Left ventricle myocardium inferior (tissue), 1 donor: ENCODE data around the gene PDE3B. TPM values are rescaled to one million over a fixed set of nuclear protein-coding genes. Genes with fewer than 3 reads are reported as not detected.

Source experiments
- DNase-seq: peaks from one replicate; pipeline ENCODE4 v3.0.0-alpha.2; 2020
- H3K27ac ChIP-seq: fragments of 200-600 bp; replicated peaks from 2 replicates; pipeline ENCODE4 v1.8.0; 2021
- H3K27me3 ChIP-seq: fragments of 200-600 bp; 2 replicates; pipeline ENCODE4 v1.8.0; 2021; ENCODE audit warnings: low read depth
- H3K36me3 ChIP-seq: fragments of 200-600 bp; 2 replicates; pipeline ENCODE4 v1.8.0; 2021
- H3K4me1 ChIP-seq: fragments of 200-600 bp; 2 replicates; pipeline ENCODE4 v1.8.0; 2021
- H3K4me3 ChIP-seq: fragments of 200-600 bp; 2 replicates; pipeline ENCODE4 v1.8.0; 2021; ENCODE audit warnings: mild to moderate bottlenecking, moderate library complexity
- H3K9me3 ChIP-seq: fragments of 200-600 bp; replicated peaks from 2 replicates; pipeline ENCODE4 v1.8.0; 2021
- CTCF ChIP-seq: fragments of 200-600 bp; IDR thresholded peaks from 2 replicates; pipeline ENCODE4 v1.8.0; 2021; ENCODE audit warnings: antibody characterized with exemption, mild to moderate bottlenecking, borderline replicate concordance
- intact Hi-C: fragments of 100-400 bp; cut with micrococcal nuclease; formaldehyde crosslinking; loops from one replicate; pipeline ENCODE4 v1.11.0; 2022
- total RNA-seq: library from RNA; stranded (reverse); fragmentation: NEBNext Ultra II Directional; extraction: Animal tissue kit (Norgen Biotek cat#: 25700); gene quantifications from one replicate; pipeline ENCODE4 v1.2.1, GENCODE V29; 2021
- donor health status: DM: no; HTN: yes; CAD: no; lungs with severe emphysema.

PDE3B gene
- total RNA-seq, 1 donor from 2014 or later, result 5.9 TPM

GRCh38 chr11:14668731-14669301, 25.2 kb downstream of the PDE3B start:
- TF ChIP-seq CTCF, result no peak
- no peak for DNase-seq
- no peaks in the 10 kb centered on the region for H3K36me3 ChIP-seq
- no peaks in the 10 kb centered on the region for H3K27me3 ChIP-seq
- intact Hi-C loops, result no loop called here
- no peaks in the 10 kb centered on the region for H3K4me1 ChIP-seq
- no peak overlapping the region for H3K27ac ChIP-seq
- H3K9me3 ChIP-seq, result no peaks in the 10 kb centered on the region
- no peak overlapping the region for H3K4me3 ChIP-seq

GRCh38 chr11:14669499-14669898, 25.9 kb downstream of the PDE3B start:
- Histone ChIP-seq H3K27ac (no peak overlapping the region), H3K36me3 (no peaks in the 10 kb centered on the region), H3K27me3 (no peaks in the 10 kb centered on the region), H3K9me3 (no peaks in the 10 kb centered on the region), H3K4me1 (no peaks in the 10 kb centered on the region), H3K4me3 (no peak overlapping the region)
- no peak for TF ChIP-seq CTCF
- intact Hi-C loops, result no loop called here
- no peak for DNase-seq

GRCh38 chr11:14669958-14670357, 26.4 kb downstream of the PDE3B start:
- H3K36me3 ChIP-seq, result no peaks in the 10 kb centered on the region
- H3K4me3 ChIP-seq, result no peak overlapping the region
- intact Hi-C loops, result no loop called here
- H3K27me3 ChIP-seq, result no peaks in the 10 kb centered on the region
- TF ChIP-seq CTCF, result no peak
- no peaks in the 10 kb centered on the region for H3K4me1 ChIP-seq
- DNase-seq, result no peak
- no peak overlapping the region for H3K27ac ChIP-seq
- H3K9me3 ChIP-seq, result no peaks in the 10 kb centered on the region

- DNase-seq, result no peak
- no peak for TF ChIP-seq CTCF
- Histone ChIP-seq H3K4me3 (no peak overlapping the region), H3K36me3 (no peaks in the 10 kb centered on the region), H3K27ac (no peak overlapping the region), H3K4me1 (no peaks in the 10 kb centered on the region), H3K9me3 (no peaks in the 10 kb centered on the region), H3K27me3 (no peaks in the 10 kb centered on the region)
- intact Hi-C loops, result no loop called here
Measured at GRCh38 chr11:14672635-14673034, 29.0 kb downstream of the PDE3B start.

GRCh38 chr11:14673421-14673820, 29.8 kb downstream of the PDE3B start:
- intact Hi-C loops, result no loop called here
- Histone ChIP-seq H3K36me3 (no peaks in the 10 kb centered on the region), H3K27me3 (no peaks in the 10 kb centered on the region), H3K27ac (no peak overlapping the region), H3K4me1 (no peaks in the 10 kb centered on the region), H3K9me3 (no peaks in the 10 kb centered on the region), H3K4me3 (no peak overlapping the region)
- TF ChIP-seq CTCF, result no peak
- DNase-seq, result no peak
